ENCODE measurements around the gene IL12RB2. TPM values are rescaled to one million over a fixed set of nuclear protein-coding genes. Genes with fewer than 3 reads are reported as not detected.

Gene IL12RB2
- total RNA-seq, 1 experiment from 2014 or later: 0.22 TPM

DNA sequence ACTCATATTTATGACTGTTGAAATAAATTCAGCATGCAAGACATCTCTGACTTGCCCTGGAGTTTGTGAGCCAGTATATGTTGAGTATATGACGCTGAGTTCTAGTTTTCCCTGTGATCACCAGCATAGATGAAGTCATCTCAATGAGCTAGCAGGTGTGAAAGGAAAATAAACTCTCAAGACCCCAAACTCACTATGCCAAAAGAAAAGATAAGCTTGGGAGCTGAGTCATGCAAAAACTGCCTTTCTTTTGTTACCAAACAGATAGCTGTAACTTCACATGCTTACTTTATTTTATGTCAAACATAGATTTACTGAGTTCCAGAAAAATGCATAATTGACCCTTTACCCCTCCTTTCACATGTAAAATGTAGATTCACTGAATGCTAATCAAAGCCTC is 69.6 kb downstream of the IL12RB2 start:
- intact Hi-C loops (cut with micrococcal nuclease): no loop called here
- ChIA-PET POLR2A (no interaction called here), CTCF (no interaction called here), RAD21 (ENCODE audit: low non-redundant PET in 1 of 2, low total read pairs in 2 of 2, uncharacterized antibody in 2 of 2, unreplicated experiment in 2 of 2) (no interaction called here)
- Histone ChIP-seq H4K20me1 (ENCODE audit: insufficient read depth) (no peaks in the 10 kb centered on the region), H3K4me3 (replicated peaks in 1 of 2; ENCODE audit: low read depth in 1 of 2, low read length in 2 of 2) (no peak overlapping the region), H3K9me3 (ENCODE audit: control insufficient read depth in 1 of 2, insufficient read depth in 1 of 2, low read depth in 1 of 2, low read length in 2 of 2) (no peaks in the 10 kb centered on the region), H2AFZ (ENCODE audit: low read depth, low read length, poor library complexity, severe bottlenecking) (no peak overlapping the region), H3K79me2 (ENCODE audit: insufficient read depth, low read length) (no peaks in the 10 kb centered on the region), H3K27ac (ENCODE audit: low read depth, low read length) (no peak overlapping the region), H3K4me2 (ENCODE audit: low read length) (no peak overlapping the region), H3K27me3 (ENCODE audit: insufficient read depth, low read length) (no peaks in the 10 kb centered on the region), H3K9ac (ENCODE audit: low read length) (no peak overlapping the region), H3K9me2 (ENCODE audit: insufficient read depth) (no peaks in the 10 kb centered on the region), H3K36me3 (ENCODE audit: control insufficient read depth in 1 of 2, insufficient read depth in 2 of 2, low read length in 2 of 2) (no peaks in the 10 kb centered on the region), H3K4me1 (ENCODE audit: control insufficient read depth in 1 of 2, insufficient read depth in 2 of 2, low read length in 2 of 2) (no peaks in the 10 kb centered on the region; a peak in 1 of 4 replicates)
- DNase-seq (ENCODE audit: low read depth, low spot score) (no peak), ATAC-seq (no peak)
- BruUV-seq (replicated peaks): no TSS peak
- TF ChIP-seq EZH2phosphoT487 (IDR thresholded peaks at IDR 0.05; ENCODE audit: borderline replicate concordance): no peak
- no peak for TF ChIP-seq TCF7L2 (IDR thresholded peaks at IDR 0.05; ENCODE audit: borderline replicate concordance, extremely low read depth, insufficient read depth, insufficient read length)
- TF ChIP-seq CEBPB (IDR thresholded peaks at IDR 0.05; ENCODE audit: low read depth): no peak
- no peak for TF ChIP-seq RAD21 (IDR thresholded peaks at IDR 0.05; ENCODE audit: low read depth)

DNA sequence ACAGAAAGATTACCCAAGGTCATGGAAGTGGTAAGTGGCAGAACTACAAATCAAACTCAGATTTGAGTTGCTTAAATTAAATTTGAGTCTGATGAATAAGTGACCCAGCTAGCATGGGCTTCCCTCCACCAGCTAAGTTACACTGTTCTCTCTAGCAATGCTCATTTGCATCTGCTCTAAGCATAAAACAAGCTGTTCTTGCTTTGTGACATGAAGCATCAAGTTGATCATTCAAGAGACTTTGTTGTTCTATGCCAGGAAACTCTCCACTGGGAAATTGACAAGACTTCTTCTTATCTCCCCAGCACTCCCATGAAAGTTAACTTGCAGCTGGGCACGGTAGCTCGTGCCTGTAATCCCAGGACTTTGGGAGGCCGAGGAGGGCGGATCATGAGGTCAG is 73.5 kb downstream of the IL12RB2 start:
- Histone ChIP-seq H3K4me1 (ENCODE audit: control insufficient read depth in 1 of 2, insufficient read depth in 2 of 2, low read length in 2 of 2) (no peaks in the 10 kb centered on the region; a peak in 1 of 4 replicates), H3K27ac (ENCODE audit: low read depth, low read length) (no peak overlapping the region), H3K9me2 (ENCODE audit: insufficient read depth) (no peaks in the 10 kb centered on the region), H3K9ac (ENCODE audit: low read length) (no peak overlapping the region), H3K79me2 (ENCODE audit: insufficient read depth, low read length) (no peaks in the 10 kb centered on the region), H4K20me1 (ENCODE audit: insufficient read depth) (no peaks in the 10 kb centered on the region), H3K9me3 (ENCODE audit: control insufficient read depth in 1 of 2, insufficient read depth in 1 of 2, low read depth in 1 of 2, low read length in 2 of 2) (peaks cover 0 to 9% of the 10 kb centered on the region in 2 experiments; a peak in 1 of 4 replicates), H3K4me2 (ENCODE audit: low read length) (no peak overlapping the region), H2AFZ (ENCODE audit: low read depth, low read length, poor library complexity, severe bottlenecking) (no peak overlapping the region), H3K4me3 (replicated peaks in 1 of 2; ENCODE audit: low read depth in 1 of 2, low read length in 2 of 2) (no peak overlapping the region), H3K36me3 (ENCODE audit: control insufficient read depth in 1 of 2, insufficient read depth in 2 of 2, low read length in 2 of 2) (no peaks in the 10 kb centered on the region), H3K27me3 (ENCODE audit: insufficient read depth, low read length) (no peaks in the 10 kb centered on the region)
- no TSS peak for BruUV-seq (replicated peaks)
- intact Hi-C loops (cut with micrococcal nuclease): no loop called here
- ChIA-PET POLR2A (no interaction called here), CTCF (no interaction called here), RAD21 (ENCODE audit: low non-redundant PET in 1 of 2, low total read pairs in 2 of 2, uncharacterized antibody in 2 of 2, unreplicated experiment in 2 of 2) (no interaction called here)
- DNase-seq (ENCODE audit: low read depth, low spot score): no peak
- no peak for ATAC-seq
- no peak for TF ChIP-seq SRF (IDR thresholded peaks at IDR 0.05; ENCODE audit: low read depth)
- no peak for TF ChIP-seq POLR2AphosphoS5 (IDR thresholded peaks at IDR 0.05; ENCODE audit: low read depth, low read length)
- no peak for TF ChIP-seq ZFX (IDR thresholded peaks at IDR 0.05)
- no peak for TF ChIP-seq EZH2phosphoT487 (IDR thresholded peaks at IDR 0.05; ENCODE audit: borderline replicate concordance)
- TF ChIP-seq RAD21 (IDR thresholded peaks at IDR 0.05; ENCODE audit: low read depth): no peak
- no peak for TF ChIP-seq JUND (IDR thresholded peaks at IDR 0.05)
